8988T (cell line): Measurements from ENCODE around the gene TDP1.
A peak's percentile ranks its signal among the peaks of the same experiment; 100 is the strongest.
"Not testable (repeated sequence)": the region's sequence is repeated elsewhere in the genome, so short reads cannot be mapped to it uniquely, and the experiment has no call there.

Experiments
- DNase-seq: peaks from one replicate; pipeline ENCODE4 v3.0.0; 2011

The TDP1 gene

DNA sequence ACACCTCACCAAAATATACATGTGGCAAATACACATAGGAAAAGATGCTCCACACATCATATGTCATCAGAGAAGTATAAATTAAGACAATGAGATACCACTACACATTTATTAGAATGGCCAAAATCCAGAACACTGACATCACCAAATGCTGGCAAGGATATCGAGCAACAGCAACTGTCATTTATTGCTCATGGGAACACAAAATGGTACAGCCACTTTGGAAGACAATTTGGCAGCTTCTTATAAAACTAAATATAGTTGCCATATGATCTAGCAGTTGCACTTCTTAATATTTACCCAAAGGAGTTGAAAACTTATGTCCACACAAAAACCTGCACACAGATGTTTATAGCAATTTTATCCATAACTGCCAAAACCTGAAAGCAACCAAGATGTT lies 99.1 kb downstream of the TDP1 start:
- DNase-seq, result no peak

- DNase-seq, result no peak
These were observed 101.1 kb downstream of the TDP1 start for GRCh38 chr14:90056826-90057225.

GRCh38 chr14:90058876-90059458 lies 103.2 kb downstream of the TDP1 start:
- DNase-seq, result no peak

DNA sequence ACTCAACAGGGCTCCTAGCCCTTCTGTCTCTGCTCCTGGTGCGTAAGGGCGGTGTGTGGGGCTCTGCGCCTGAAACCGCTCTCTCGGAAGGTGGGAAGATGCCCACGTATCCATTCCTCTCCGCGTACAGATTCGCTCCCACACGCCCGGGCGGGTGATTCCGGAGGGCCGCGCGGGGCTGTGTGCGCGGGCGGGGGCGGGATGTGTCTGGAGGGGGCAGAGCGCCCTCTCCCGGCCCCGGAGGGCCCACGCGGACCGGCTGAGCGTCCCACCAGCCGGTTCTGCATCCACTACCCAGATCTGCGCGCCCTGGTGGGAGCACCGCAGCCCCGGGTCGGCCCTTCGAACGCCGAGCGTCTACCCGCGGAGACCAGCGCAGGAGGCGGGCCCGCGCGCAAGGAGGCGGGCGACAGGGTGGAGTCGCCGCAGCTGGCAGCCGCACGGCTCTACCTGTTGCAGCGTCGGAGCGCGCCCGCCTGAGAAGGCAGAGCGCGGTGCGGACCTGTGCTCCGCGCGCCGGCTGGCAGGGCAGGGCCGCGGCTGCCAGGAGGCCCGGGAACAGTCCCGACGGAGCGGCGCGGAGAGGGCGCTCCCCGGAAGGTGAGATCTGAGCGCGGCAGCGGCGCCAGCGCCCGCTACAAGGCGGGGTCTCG lies 104.7 kb downstream of the TDP1 start:
- DNase-seq, result peak; percentile 90

DNA sequence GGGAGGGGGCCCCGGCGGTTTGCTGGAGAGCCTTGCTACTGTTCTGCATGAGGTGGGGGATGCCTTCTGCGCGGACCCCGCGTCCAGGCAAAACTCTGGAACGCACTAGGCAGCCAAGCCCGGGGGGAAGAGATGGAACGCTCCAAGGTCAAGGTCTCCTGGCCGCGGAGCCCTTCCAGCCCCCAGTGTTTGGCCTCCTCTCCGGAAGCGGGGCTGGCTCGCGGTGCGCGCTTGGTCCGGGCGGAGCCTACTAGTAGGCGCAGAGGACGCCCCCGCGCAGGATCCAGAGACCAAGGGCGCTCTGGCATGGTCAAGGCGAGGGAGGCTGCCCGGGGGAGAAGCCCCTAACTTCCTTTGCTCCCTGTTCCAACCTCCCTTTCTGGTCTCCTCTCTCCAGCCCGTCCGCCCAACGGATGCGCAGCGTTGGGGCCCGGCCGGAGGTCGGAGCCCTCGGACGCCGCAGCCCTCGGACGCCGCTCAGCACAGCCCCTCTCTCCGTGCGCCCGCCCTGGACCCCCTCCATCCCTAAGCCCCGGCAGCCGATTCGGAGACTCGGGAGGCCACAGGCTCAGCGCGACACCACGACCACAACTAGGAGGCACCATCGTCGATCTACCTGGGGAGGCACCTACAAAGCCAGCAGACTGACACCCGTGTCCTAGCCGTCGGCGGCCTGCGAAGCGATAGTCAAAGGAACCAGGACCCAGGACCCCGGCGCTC lies 105.4 kb downstream of the TDP1 start:
- peak; percentile 33 for DNase-seq

- no peak for DNase-seq
These were observed 106.0 kb downstream of the TDP1 start, which contains the start of gene KCNK13 for GRCh38 chr14:90061685-90062126. TSS of gene KCNK13 (plus strand) at chr14:90061994. CDS start at chr14:90062206, 212 bp downstream.

DNA sequence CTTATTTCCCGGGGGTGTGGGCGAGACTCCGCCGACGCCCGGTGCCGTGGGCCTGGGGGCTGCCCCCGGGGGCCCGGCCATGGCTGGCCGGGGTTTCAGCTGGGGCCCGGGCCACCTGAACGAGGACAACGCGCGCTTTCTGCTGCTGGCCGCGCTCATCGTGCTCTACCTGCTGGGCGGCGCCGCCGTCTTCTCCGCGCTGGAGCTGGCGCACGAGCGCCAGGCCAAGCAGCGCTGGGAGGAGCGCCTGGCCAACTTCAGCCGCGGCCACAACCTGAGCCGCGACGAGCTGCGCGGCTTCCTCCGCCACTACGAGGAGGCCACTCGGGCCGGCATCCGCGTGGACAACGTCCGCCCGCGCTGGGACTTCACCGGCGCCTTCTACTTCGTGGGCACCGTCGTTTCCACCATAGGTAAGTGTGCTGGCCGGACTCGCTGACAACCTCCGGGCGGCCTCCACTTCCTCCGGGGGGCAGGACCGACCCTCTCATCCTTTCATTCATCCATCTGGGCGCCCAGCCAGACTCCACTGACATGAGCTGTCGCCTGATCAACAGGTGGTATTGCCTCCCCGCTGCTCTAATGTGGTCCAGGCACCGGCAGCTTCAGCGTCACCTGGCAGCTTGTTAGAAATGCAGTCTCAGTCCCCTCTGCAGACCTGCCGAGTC lies 106.5 kb downstream of the TDP1 start:
- DNase-seq, result peak; percentile 40

DNA sequence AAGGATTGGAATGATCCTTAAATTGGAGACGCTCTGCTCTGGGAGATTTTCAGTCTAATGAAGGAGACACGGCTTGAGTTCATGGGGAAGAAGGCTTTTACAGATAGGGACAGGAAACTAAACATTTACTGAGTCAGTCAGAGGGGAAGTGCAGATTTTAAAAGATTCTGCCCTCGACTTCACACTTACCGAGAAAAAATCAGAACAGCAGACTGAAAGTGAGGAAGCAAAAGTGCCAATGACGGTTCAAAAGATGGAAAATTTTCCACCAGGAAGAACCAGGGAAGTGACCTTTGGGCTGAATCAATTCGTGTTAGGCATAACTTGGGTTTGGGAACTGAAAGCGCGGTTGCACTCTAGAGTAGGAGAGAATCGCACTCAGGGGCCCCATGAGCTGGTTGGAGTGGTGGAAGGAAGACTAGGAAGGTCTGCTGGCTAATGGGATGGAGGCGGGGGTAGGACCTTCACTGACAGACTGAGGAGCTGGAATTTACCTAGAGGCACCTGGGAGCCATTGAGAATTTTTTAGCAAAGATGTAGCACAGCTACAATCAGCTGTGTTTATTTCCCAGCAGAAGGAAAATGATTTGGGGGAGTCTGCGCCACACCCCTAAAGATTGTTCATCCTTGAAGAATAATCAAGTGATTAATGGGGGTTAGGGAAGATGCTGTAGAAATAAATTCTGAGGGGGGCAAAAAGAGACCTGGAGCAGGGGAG lies 107.3 kb downstream of the TDP1 start:
- no peak for DNase-seq

DNA sequence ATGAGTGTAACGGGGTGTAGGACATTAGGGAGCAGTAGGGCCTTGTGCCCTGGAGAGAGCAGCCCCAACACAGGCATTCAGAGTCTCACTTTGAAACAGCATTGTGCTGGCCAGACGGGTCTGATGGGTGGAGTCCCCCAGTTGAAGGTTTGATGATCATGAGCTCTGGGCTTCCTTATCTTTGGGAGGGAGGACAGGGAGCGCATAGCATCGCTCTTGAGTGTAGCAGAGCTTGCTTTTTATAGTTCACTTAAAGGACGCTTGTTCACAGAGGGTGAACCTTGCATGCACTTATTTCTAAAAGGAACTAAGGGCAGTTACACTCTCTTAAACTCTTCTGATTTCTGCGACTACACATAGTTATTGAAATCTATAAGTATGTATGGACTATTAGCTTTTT lies 116.6 kb downstream of the TDP1 start:
- DNase-seq, result no peak

DNA sequence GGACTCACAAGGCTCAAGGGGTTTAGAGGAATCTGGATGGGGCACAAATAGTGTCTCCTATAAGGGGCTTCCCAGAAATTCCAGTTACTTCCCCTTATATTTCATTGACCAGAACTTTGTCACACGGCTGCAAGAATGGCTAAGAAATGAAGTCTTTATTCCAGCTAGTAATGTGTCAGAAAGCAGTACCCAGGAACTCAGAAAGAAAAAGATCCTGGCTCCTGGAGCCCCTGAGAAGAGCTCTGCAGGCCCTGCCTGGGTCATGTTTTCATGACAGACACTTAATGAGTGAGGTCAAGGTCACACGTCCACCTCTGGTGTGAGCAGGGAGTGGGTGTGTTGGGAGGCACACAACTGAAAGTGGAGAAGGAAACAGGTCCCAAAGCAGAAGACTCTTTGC lies 123.8 kb downstream of the TDP1 start:
- DNase-seq, result no peak

DNA sequence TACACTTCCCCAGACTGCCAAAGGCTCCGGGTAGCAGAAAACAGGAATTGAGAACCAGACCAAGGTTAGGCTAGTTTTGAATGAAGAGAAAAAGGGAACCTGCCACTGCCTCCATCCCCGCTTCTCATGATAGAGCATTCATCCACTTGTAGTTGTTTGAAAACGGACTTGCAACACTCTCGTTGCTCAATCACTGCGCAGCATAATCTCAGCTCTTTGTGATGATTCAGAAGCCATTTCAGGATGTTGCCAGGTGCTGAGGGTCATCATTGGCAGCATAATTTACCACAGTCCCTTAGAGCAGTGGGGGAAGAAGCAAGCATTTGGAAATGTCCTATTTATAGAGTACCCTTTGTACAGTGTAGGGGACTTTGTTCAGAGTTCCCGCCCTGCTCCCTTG lies 131.7 kb downstream of the TDP1 start:
- no peak for DNase-seq

GRCh38 chr14:90088176-90088575 lies 132.4 kb downstream of the TDP1 start:
- no peak for DNase-seq

GRCh38 chr14:90089486-90089885 lies 133.8 kb downstream of the TDP1 start:
- not testable (repeated sequence) for DNase-seq

- DNase-seq, result no peak
These were observed 135.7 kb downstream of the TDP1 start for GRCh38 chr14:90091393-90091792.

DNA sequence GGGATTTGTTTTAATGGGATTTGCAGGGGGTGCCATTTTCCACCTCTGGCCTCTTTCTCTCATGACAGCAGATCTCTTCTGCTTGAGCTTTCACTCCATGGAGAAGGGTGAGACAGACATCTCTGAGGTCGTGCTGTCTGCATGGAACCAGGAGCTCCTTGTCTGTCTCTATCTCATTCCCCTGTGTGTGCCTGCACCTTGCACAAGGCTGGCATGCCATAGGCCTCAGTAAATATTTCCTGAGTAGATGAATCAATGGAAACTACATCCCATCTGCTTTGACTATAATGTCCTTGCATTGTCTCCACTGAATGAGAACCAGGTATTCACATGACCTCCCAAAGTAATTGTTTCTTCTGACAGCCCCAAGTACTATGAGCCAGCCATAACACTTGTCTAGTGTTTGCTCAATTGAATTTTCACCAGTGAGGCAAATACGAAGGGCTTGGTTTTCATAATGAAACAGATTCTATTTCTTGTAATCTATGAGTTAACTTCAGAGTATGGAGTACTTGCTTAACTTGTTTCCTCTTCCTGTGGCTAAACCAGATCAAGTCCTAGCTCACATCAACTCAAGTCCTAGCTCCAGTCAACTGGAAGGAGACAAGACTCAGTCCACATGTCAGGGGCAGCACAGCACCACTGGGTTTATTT lies 138.3 kb downstream of the TDP1 start:
- no peak for DNase-seq
